Mesangial cell (primary cell): ENCODE measurements around the gene ADGRL2. TPM values are rescaled to one million over a fixed set of nuclear protein-coding genes. Genes with fewer than 3 reads are reported as not detected.

Experiments used
- total RNA-seq: library from RNA; depleted of rRNA; stranded (reverse); fragments of >200 nt; gene quantifications from 2 replicates; pipeline ENCODE4 v1.2.3, GENCODE V29; 2015

The ADGRL2 gene
- 14.0 and 41.5 TPM in 2 replicates for total RNA-seq

GRCh38 chr1:81800695-81801650, at the start of gene ADGRL2:
ADGRL2 (plus strand) TSS chr1:81800934; CDS start chr1:81836985, 36,051 bp downstream.

